Measurements from ENCODE around the gene C1QTNF7.

Gene C1QTNF7

DNA sequence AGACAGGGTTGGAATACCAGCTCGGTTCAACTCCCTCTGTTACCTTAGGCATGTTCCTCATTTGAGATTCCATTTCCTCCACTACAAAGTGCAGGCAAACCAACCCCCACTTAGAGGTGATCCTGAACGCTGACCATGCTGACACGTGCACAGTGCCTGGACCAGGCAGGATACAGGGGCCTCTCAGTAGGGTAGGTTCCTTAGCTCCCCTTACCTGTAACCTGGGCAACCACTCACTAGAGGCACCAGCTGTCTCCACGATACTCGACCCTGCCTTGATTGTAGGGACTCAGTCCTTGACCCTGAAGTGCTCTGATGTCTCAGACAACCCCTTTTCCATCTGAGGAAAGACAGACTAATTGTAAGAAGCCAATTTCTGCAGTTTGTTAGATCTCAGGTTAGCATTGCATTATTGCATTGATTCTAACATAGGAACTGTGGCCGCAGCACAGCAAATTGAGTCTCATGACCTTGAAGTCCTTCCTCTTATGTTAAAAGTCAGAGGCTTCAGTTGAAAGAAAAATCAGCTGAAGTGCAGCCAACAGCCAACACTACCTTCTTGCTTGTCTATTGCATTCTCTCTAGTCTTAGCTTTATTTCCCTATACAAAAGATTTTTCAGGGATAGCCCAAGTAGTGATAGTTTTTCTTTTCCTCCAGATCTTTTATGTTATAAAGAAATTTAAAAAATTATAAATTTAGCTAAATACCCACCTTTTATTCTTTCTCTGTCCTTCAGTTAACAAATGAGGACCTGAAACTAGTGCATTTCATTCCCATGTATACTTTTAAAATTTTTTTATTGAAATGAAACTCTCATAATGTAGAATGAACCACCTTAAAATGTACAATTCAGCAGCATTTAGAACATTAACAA, 11.2 kb upstream of the C1QTNF7 start:
- TF ChIP-seq SIN3A (IDR thresholded peaks at IDR 0.05; ENCODE audit: borderline replicate concordance, insufficient read depth, low read length) (no peak), TAF1 (IDR thresholded peaks at IDR 0.05; ENCODE audit: borderline replicate concordance, insufficient read depth, low read length) (no peak), POLR2AphosphoS5 (IDR thresholded peaks at IDR 0.05; ENCODE audit: low read depth, low read length) (no peak), FOXP2 (optimal IDR thresholded peaks at IDR 0.05; ENCODE audit: borderline replicate concordance, extremely low read depth, extremely low read length, insufficient read depth) (no peak)
- TF ChIP-seq, protein P1, sequence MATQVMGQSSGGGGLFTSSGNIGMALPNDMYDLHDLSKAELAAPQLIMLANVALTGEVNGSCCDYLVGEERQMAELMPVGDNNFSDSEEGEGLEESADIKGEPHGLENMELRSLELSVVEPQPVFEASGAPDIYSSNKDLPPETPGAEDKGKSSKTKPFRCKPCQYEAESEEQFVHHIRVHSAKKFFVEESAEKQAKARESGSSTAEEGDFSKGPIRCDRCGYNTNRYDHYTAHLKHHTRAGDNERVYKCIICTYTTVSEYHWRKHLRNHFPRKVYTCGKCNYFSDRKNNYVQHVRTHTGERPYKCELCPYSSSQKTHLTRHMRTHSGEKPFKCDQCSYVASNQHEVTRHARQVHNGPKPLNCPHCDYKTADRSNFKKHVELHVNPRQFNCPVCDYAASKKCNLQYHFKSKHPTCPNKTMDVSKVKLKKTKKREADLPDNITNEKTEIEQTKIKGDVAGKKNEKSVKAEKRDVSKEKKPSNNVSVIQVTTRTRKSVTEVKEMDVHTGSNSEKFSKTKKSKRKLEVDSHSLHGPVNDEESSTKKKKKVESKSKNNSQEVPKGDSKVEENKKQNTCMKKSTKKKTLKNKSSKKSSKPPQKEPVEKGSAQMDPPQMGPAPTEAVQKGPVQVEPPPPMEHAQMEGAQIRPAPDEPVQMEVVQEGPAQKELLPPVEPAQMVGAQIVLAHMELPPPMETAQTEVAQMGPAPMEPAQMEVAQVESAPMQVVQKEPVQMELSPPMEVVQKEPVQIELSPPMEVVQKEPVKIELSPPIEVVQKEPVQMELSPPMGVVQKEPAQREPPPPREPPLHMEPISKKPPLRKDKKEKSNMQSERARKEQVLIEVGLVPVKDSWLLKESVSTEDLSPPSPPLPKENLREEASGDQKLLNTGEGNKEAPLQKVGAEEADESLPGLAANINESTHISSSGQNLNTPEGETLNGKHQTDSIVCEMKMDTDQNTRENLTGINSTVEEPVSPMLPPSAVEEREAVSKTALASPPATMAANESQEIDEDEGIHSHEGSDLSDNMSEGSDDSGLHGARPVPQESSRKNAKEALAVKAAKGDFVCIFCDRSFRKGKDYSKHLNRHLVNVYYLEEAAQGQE (IDR thresholded peaks at IDR 0.05; ENCODE audit: insufficient read depth in 1 of 2, low read depth in 2 of 2, low read length in 2 of 2), result no peak

DNA sequence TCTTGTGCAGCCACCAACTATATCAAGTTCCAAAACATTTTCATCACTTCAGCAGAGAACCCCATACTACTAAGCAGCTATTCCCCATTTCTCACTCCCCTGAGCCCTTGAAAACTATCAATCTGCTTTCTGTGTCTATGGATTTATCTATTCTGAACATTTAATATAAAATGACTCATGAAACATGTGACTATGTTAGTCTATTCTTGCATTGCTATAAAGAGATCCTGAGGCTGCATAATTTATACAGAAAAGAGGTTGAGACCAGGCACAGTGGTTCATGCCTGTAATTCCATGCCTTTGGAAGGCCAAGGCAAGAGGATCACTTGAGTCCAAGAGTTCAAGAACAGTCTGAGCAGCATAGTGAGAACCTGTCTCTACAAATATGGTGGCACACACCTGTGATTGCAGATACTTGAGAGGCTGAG, 10.6 kb upstream of the C1QTNF7 start:
- TF ChIP-seq, protein P1 (IDR thresholded peaks at IDR 0.05; ENCODE audit: insufficient read depth in 1 of 2, low read depth in 2 of 2, low read length in 2 of 2), result no peak

DNA sequence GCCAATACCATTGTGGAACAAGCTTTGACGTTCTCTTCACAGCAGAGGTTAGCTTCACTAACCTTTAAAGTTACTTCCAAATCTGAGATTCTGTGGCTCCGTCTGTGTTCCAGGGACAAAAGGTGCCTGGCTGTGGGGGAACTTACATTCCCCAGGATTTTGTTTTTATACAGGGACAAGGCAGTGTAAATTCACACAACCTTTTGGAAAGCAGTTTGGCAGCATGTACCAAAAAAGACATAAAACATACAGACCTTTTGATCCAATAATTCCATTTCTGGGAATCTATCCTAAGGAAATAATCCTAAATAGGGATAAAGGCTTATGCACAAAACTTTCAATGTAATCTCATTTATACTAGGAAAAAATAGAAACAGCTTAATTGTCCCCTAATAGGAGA, 8.9 kb upstream of the C1QTNF7 start:
- TF ChIP-seq POLR2AphosphoS5 (IDR thresholded peaks at IDR 0.05; ENCODE audit: low read depth, low read length) (no peak), TAF1 (IDR thresholded peaks at IDR 0.05; ENCODE audit: borderline replicate concordance, insufficient read depth, low read length) (no peak), SIN3A (IDR thresholded peaks at IDR 0.05; ENCODE audit: borderline replicate concordance, insufficient read depth, low read length) (no peak), FOXP2 (optimal IDR thresholded peaks at IDR 0.05; ENCODE audit: borderline replicate concordance, extremely low read depth, extremely low read length, insufficient read depth) (no peak)
- TF ChIP-seq, protein P1 (IDR thresholded peaks at IDR 0.05; ENCODE audit: insufficient read depth in 1 of 2, low read depth in 2 of 2, low read length in 2 of 2), result no peak

DNA sequence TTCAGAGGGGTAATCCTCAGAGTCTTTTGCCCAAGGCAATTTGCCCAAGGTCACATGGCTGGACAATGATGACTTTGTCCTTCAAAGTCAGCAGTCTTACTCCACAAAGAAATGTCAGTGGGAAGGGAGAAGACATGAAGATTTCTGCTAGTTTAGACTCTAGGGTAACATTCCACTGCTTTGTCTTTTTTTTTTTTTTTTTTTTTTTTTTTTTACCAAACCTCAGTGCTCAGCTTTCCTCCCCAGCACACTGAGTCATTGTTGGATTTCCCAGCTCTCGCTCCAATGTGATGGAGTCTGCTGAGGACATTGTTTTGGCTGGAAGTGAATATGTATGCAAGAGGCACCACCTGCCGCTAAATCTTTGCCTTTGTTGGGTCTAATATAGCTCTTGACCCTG, 7.2 kb upstream of the C1QTNF7 start:
- TF ChIP-seq TAF1 (IDR thresholded peaks at IDR 0.05; ENCODE audit: borderline replicate concordance, insufficient read depth, low read length) (no peak), SIN3A (IDR thresholded peaks at IDR 0.05; ENCODE audit: borderline replicate concordance, insufficient read depth, low read length) (no peak), FOXP2 (optimal IDR thresholded peaks at IDR 0.05; ENCODE audit: borderline replicate concordance, extremely low read depth, extremely low read length, insufficient read depth) (no peak), POLR2AphosphoS5 (IDR thresholded peaks at IDR 0.05; ENCODE audit: low read depth, low read length) (no peak)
- TF ChIP-seq, protein P1 (IDR thresholded peaks at IDR 0.05; ENCODE audit: insufficient read depth in 1 of 2, low read depth in 2 of 2, low read length in 2 of 2), result no peak
